Hematopoietic multipotent progenitor cell treated with erythropoietin and hydrocortisone succinate and interleukin-3 and kit ligand, for 4 days (in vitro differentiated cells): ENCODE results near the gene STIM2.
"Not testable (repeated sequence)": the region's sequence is repeated elsewhere in the genome, so short reads cannot be mapped to it uniquely, and the experiment has no call there.

ENCODE experiments used
- DNase-seq: peaks from one replicate; pipeline ENCODE4 v3.0.0-alpha.2; 2015

Gene STIM2

DNA sequence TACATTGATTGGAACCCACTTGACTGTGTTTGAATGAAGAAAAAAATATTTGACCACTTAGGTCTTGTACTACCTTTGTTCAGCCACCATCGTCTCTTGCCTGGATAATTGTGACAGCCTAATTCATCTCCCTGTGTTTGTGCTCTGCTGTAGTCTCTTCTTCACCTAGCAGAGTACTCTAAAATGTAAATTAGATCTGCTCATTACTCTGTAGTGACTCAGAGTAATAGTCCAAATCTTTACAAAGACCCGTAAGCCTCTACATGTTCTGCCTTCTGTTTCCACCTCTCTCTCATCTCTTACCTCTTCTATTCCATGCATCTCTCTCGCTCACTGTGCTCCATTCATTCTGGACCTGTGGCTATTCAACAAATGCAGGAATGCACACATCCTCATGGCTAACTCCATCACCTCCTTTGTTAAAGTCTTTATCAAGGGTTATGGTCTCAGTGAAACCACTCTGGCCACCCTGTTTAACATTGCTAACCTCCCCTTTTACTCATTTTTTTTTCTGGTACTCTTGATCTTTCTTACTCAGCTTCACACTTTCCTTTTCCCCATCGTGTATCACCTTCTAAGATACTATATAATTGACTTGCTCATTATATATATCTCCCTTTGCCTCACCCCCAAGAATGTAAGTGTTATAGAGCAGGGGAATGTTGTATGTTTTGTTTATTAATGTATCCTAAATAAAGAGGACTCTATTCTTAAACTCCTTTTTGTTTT lies 98.4 kb downstream of the STIM2 start:
- no peak for DNase-seq

DNA sequence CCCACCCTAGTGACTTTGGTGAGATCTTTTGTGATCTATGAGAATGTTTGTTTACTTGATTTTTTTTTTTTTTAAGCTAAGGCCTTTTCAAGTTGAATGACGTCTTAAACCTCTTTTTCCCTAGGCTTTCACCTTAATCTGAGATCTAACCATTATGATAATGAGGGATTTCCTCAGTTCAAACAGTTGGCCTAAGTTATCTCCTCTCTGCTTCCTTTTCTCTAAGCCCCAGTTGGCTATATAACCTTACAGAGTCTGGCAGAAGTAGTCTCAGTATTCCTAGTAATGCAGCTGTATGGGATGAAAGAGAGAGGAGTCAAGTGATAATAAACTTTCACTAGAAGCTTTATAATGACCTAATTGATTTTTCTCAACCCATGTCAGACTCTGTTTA lies 99.0 kb downstream of the STIM2 start:
- peak; percentile 26 for DNase-seq

DNA sequence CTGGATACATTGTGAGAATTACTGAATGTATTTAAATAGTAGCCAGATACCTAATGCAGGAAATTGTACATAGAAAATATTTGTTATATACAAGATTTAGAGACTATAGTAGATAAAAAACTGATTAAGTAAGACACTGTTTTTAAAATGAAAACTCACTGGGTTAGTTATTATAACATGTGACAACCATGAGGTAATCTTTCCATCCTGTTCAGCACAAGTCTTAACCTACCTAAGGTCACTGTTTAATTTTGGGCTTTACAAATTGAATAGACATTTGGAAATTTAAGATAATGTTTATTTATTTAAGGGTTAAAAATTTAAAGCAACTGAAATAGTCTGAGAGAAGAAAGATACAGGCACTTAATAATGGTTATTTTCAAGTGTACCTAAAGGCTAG lies 102.1 kb downstream of the STIM2 start:
- DNase-seq, result no peak

- DNase-seq, result no peak
These were observed 103.9 kb downstream of the STIM2 start for GRCh38 chr4:26964512-26964911.

GRCh38 chr4:26964994-26965393 lies 104.4 kb downstream of the STIM2 start:
- DNase-seq, result no peak

GRCh38 chr4:26975464-26976181 lies 115.0 kb downstream of the STIM2 start:
- DNase-seq, result not testable (repeated sequence)

GRCh38 chr4:26978387-26979053 lies 117.9 kb downstream of the STIM2 start:
- DNase-seq, result no peak

DNA sequence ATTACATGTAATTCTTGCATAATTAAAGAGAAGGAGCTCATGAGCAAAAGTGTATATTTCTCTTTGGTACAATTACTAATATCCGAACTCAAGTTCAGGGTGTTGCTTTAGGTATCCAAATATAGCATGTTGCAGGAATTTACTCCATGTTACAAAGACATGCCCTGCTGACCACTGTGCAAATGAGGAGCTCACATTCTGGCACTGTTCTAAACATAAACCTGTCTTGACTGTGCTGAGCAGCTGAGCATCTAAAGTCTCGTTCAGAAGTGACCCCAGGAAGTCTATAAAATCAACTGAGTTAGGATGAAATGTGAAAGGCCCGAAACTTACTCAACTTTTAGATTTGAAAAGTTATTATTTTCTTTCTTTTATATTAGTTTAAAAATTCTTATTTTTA lies 124.3 kb downstream of the STIM2 start:
- DNase-seq, result no peak

DNA sequence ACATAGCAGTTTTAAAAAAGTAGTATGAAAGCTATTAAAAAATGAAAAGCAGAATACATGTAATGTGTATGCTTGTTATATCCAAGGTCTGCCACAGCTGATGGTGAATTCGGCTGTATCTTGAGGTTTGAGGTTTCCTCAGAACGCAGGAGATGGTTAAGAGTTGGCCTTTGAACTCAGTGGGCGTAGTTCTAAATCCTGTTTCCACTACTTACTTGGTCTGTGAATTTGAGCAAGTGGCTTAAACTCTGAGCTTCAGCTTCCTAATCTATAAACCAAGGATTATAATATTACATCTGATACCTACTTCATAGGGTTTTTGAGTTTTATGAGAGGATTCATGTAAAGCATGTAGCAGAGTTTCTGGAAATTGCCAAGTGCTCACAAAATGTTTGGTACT lies 125.2 kb downstream of the STIM2 start:
- DNase-seq, result peak; percentile 71

DNA sequence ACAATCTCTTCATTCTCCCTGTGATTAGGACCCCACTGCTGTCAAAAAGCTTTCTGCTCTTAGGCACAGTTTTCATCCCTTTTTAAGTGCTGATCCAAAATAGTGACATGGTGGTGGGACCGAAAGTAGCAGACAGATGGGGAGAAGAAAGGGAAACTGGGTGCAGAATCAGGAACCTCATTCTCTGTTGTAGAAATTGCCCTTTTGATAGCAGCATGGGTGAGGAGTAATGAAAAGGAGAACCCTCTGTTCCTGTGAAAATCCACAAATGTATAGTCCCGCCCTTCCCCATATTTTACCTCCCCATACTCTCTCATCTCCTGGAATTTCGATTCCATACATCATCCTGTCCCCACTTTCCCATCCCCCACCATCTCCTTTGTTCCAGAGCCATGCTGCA lies 126.5 kb downstream of the STIM2 start:
- no peak for DNase-seq

DNA sequence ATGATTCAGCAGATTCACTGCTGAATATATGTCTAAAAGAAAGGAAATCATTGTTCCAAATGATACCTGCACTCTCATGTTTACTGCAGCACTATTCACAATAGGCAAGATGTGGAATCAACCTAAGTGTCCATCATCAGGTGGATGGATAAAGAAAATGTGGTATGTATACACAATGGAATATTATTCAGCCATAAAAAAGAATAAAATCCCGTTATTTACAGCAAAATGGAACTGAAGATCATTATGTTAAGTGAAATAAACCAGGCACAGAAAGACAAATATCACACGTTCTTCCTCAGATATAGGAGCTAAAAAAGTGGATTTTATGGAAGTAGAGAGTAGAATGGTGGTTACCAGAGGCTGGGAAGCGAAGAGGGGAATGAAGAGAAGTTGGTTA lies 130.4 kb downstream of the STIM2 start:
- no peak for DNase-seq

GRCh38 chr4:26992657-26993361 lies 132.2 kb downstream of the STIM2 start:
- DNase-seq, result peak; percentile 70

DNA sequence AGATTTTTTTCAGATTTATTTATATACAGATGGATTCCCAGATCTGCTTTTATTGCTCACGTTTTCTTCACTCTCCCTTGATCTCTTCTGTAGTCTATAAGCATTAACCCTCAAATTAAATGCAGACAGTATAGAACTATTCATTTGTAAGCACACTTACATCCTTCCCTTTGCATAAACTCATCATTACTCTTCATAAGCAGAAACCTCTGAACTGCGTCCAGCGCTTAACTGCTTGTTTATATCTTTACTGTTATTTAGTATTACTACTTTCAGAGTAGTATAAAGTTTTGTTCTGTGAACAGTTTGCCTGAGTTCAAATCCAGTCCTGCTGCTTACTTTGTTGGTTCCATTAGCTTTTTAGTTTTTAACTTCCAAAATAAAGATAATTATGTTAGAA lies 132.9 kb downstream of the STIM2 start:
- no peak for DNase-seq

DNA sequence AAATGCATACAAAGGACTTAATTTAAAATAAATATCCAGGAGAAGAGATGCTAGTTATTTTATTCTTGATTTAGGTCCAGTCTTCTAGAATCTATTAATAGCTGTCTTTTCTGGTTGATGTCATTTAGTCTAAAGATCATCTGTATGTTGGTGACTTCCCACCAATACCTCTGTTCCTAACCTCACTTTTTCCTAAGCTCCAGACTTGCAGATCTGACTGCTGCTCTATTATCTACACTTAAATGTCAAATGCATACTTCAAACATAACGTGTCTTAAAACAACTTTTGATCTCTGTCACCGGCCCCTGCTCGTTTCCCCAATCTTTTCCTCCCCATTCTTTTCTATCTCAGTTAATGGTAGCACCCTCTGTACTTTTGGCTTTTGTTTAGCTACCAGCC lies 133.3 kb downstream of the STIM2 start:
- no peak for DNase-seq

DNA sequence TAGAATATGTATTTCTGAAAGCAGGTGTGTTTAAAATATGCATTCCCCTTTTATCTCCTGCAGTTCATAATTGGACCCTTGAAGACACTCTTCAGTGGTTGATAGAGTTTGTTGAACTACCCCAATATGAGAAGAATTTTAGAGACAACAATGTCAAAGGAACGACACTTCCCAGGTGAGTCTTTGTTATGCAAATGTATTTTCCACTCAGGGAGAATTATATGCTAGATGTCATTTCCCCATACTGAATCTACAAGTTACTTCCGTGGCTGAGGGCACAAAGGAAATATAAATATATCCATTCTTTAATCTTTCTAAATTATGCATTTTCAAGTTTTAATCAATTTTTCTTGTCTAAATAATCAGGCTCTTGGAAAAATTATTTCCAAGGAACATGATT lies 134.7 kb downstream of the STIM2 start:
- DNase-seq, result no peak

GRCh38 chr4:26996745-26997144 lies 136.1 kb downstream of the STIM2 start:
- no peak for DNase-seq

- no peak for DNase-seq
These were observed 139.0 kb downstream of the STIM2 start for GRCh38 chr4:26999689-27000088.

DNA sequence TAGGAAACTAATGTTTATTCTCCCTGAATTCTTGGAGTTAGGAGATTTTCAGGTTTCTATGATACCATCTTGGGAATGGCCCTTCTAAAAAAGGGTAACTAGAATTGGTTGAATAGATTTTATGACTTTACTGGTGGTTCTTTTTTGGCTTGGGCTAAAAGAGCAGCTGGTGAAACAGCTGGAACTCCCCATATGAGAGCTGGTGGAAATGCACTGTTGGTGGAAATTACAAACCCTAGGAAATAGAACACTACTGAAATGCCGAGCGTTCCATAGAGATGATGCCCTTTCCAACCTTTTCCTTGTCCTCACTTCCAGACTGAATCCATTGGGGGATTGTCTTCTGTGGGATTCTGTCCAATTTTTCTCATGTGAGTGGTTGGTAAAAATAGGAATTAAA lies 139.5 kb downstream of the STIM2 start:
- no peak for DNase-seq

DNA sequence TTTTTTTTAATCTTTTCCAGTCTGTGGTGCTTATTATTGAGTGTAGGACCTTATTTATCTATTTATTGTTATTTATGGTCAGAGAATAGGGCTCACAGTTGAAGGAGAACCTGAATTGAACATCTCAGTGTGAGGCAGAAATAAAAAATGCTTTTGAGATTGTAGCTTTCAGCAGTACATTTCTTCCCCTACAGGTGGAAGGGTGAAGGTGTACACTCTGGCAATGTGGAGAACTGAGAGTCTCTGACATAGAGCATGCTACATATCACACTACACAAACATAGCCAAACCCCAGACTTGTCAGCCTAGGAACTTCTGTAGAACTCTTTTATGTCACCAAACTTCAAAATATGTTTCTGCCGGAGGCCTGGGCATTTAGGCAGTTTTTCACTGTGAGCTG lies 140.2 kb downstream of the STIM2 start:
- DNase-seq, result peak; percentile 39

DNA sequence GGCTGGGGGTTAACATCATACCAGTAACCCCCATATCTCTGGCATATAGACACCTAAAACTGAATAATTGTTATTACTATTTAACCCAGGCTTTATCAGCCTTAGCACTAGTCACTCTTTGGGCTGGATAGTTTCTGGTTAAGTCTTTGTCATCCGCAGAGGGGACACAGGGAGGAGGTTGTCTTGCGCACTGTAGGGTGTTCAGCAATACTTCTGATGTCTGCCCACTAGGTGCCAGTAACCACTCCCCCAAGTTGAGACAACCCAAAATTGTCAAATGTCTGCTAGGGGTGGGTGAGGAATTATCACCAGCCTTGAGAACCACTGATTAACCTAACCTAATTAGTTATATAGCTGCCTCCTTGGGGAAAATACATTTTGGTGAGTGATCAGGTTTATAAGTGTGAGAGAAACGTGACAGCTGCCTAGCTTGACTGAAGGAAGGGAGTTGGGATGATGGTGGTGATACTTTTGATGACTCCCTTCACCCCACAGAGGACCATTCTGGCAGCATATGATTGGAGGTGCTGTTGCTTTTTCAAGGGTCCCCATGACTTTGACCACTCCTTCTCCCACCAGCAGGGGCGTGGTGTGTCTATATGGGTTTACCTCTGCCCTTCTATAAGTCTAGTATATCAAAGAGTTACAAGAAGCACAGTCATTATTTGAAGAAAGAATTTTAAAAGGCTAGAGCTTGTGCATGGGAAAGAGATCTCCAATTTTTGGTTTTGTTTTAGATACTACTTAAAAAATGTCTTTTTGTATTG lies 140.9 kb downstream of the STIM2 start:
- DNase-seq, result no peak

DNA sequence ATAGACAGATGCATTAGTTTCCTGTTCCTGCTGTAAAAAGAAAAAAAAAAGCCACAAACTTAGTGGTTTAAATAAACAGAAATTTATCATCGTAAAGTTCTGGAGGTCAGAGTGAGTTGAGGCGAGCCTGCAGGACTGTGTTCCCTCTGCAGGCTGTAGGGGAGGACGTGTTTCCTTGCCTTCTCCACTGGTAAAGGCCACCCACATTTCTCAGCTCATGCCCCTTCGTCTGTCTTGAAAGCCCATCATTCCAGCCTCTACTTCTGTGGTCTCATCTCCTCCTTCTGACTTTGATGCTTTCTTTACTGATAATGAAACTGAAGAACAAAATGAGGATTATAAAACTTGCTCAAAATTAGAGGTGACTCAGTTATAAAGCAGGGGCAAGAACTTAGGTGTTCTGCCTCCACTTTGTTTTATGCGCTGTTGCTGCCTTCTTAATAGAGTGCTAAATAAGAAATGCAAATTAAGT lies 143.0 kb downstream of the STIM2 start:
- peak; percentile 33 for DNase-seq

- DNase-seq, result no peak
These were observed 144.9 kb downstream of the STIM2 start for GRCh38 chr4:27005501-27005900.
